ENCODE measurements around the gene PROKR1. TPM values are rescaled to one million over a fixed set of nuclear protein-coding genes. Genes with fewer than 3 reads are reported as not detected.

The PROKR1 gene
- total RNA-seq, 1 experiment from 2014 or later, result not detected

GRCh38 chr2:68594041-68594440 is 49.3 kb upstream of the PROKR1 start:
- Histone ChIP-seq H3K4me2 (ENCODE audit: low read length) (no peak overlapping the region), H3K9me2 (ENCODE audit: insufficient read depth) (no peaks in the 10 kb centered on the region), H3K4me1 (ENCODE audit: control insufficient read depth in 1 of 2, insufficient read depth in 2 of 2, low read length in 2 of 2) (no peaks in the 10 kb centered on the region; a peak in 1 of 4 replicates), H3K9ac (ENCODE audit: low read length) (no peak overlapping the region), H3K36me3 (ENCODE audit: control insufficient read depth in 1 of 2, insufficient read depth in 2 of 2, low read length in 2 of 2) (no peaks in the 10 kb centered on the region), H4K20me1 (ENCODE audit: insufficient read depth) (no peaks in the 10 kb centered on the region), H2AFZ (ENCODE audit: low read depth, low read length, poor library complexity, severe bottlenecking) (no peak overlapping the region), H3K79me2 (ENCODE audit: insufficient read depth, low read length) (no peaks in the 10 kb centered on the region), H3K27ac (ENCODE audit: low read depth, low read length) (no peak overlapping the region), H3K9me3 (ENCODE audit: control insufficient read depth in 1 of 2, insufficient read depth in 1 of 2, low read depth in 1 of 2, low read length in 2 of 2) (no peaks in the 10 kb centered on the region), H3K4me3 (replicated peaks in 1 of 2; ENCODE audit: low read depth in 1 of 2, low read length in 2 of 2) (no peak overlapping the region), H3K27me3 (ENCODE audit: insufficient read depth, low read length) (no peaks in the 10 kb centered on the region)
- DNase-seq (ENCODE audit: low read depth, low spot score) (no peak), ATAC-seq (no peak)
- no peak for TF ChIP-seq RAD21 (IDR thresholded peaks at IDR 0.05; ENCODE audit: low read depth)
- no peak for TF ChIP-seq ZNF274 (IDR thresholded peaks at IDR 0.05; ENCODE audit: low read depth, low read length)
- TF ChIP-seq ELF1 (IDR thresholded peaks at IDR 0.05; ENCODE audit: borderline replicate concordance, low read depth), result no peak
- TF ChIP-seq TCF7L2 (IDR thresholded peaks at IDR 0.05; ENCODE audit: borderline replicate concordance, extremely low read depth, insufficient read depth, insufficient read length), result no peak
- TF ChIP-seq EZH2 (IDR thresholded peaks at IDR 0.05), result no peak
- TF ChIP-seq ZBTB33 (IDR thresholded peaks at IDR 0.05; ENCODE audit: extremely low read depth, insufficient replicate concordance, low read length), result no peak
- no peak for TF ChIP-seq POLR2A (IDR thresholded peaks at IDR 0.05; ENCODE audit: borderline replicate concordance, extremely low read depth, insufficient read depth, insufficient read length)
- TF ChIP-seq YY1 (IDR thresholded peaks at IDR 0.05; ENCODE audit: extremely low read depth, insufficient replicate concordance, low read depth, low read length), result no peak
- TF ChIP-seq FOSL1 (IDR thresholded peaks at IDR 0.05; ENCODE audit: low read depth), result no peak
- TF ChIP-seq EZH2phosphoT487 (IDR thresholded peaks at IDR 0.05; ENCODE audit: borderline replicate concordance), result no peak
- TF ChIP-seq, protein P1, sequence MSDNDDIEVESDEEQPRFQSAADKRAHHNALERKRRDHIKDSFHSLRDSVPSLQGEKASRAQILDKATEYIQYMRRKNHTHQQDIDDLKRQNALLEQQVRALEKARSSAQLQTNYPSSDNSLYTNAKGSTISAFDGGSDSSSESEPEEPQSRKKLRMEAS (IDR thresholded peaks at IDR 0.05), result no peak
- TF ChIP-seq CEBPB (IDR thresholded peaks at IDR 0.05; ENCODE audit: low read depth), result no peak
- BruUV-seq (replicated peaks), result no TSS peak
- intact Hi-C loops (cut with micrococcal nuclease), result no loop called here
- RAD21 ChIA-PET (ENCODE audit: low non-redundant PET in 1 of 2, low total read pairs in 2 of 2, uncharacterized antibody in 2 of 2, unreplicated experiment in 2 of 2), result no interaction called here
- CTCF ChIA-PET, result interaction anchor here (1.6 to 2.4 kb wide), 3 partner anchors 74 to 127 kb away, joined by 5 to 26 read pairs (median 16); partner anchors contain the start of genes APLF and FBXO48
- POLR2A ChIA-PET, result no interaction called here

All from HCT116 (cell line).